RWPE1 (cell line): ENCODE results near the gene SLC6A19.

Source experiments
- CTCF ChIA-PET: fragments of 350-600 bp; sonication (Branson Sonifier 250); formaldehyde crosslinking; extraction: SDS; loops from one replicate; lab custom pipeline; 2021; lab: Yijun Ruan, JAX
- POLR2A ChIA-PET: fragments of 400-600 bp; formaldehyde crosslinking; extraction: SDS; loops from one replicate; lab custom pipeline; 2020; ENCODE audit warnings: antibody characterized with exemption; ENCODE audit not compliant: low non-redundant PET; lab: Yijun Ruan, JAX
- DNase-seq: peaks from one replicate; pipeline ENCODE4 v3.0.0; 2012; ENCODE audit warnings: low spot score
- H3K27ac ChIP-seq: fragments of 450-650 bp; 2 replicates; pipeline ENCODE4 v1.5.1; 2017
- CTCF ChIP-seq: fragments of 450-650 bp; conservative IDR thresholded peaks from 2 replicates; pipeline ENCODE4 v1.5.1; 2017; ENCODE audit warnings: low read depth, mild to moderate bottlenecking

The SLC6A19 gene

DNA sequence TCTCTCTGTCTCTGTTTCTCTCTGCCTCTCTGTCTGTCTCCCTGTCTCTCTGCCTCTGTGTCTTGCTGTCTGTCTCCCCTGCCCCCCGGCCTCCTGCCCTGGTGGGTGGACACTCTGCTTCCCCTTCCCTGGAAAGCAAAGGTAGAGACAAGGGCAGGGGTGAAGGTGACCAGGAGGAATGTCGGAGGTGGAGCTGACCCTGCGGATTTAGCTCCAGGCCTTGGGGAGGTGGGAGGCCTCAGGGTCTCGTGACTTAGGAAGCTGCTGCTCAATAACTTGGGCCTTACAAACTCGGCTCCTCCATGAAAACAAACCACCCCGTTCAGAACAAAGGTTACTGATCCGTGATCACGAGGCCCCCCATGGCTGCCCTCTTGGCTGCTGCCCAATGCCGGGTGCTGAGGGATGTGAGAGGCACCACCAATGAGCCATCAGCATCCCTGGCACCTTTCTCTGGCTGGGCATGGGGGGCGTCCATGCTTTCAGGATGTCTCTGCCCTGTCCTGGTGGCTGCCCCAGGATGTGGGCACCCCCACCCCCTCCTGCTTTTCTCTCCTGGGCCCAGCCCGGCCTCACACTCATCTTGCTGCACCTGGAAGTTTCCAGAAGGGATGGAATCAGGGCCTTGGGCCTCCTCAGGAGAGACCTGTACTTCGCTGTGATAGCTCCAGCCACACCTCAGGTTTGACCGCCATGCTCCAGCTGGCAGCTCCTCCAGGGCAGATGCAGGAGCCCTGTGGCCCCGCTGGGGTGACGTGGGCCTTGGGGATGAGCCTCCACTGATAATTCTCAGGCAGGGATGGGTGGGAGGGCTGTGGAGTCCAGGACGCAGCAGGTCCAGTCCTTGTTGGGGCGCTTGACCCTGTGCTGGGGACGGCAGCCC, 14.8 kb upstream of the SLC6A19 start:
- no peak for TF ChIP-seq CTCF
- ChIA-PET CTCF (interaction anchor here (0.7 to 1.3 kb wide), 2 partner anchors 13 to 42 kb away, joined by 3 to 4 read pairs; no protein-coding TSS in a partner anchor), POLR2A (no interaction called here)
- no peak overlapping the region for H3K27ac ChIP-seq
- DNase-seq = no peak

DNA sequence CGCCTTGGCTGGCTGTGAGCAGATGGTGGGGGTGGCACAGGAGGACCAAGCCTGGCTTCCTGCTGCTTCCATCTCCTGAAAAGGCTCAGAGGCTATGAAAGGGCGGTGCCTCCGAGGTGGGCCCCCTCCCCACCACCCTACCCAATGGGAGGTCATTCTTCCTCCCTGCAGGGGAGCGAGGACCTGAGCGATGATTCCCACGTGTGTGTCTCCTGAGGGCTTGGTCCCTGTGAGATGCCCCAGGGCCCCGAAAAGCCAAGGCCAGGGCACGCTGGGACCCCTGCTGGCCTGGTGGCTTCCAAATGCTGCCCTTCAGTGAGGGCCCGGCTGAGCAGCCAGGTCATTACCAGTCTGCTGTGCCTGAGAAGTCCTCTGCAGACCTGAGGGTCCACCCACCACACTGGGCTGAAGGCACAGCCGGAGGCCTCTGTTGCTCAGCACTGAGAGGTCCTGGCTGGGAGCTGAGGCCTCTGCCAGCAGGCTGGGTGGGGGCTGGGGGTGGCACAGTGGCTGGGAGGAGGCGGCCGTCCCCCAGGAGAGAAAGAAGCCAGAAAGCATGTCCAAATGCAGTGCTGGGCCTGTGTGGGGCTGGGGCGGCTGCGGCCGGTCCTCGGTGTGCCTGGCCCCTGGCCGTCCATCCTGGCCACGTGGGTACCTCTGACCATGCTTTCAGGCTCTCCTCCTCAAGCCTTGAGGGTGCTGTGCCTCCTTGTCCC, 14.0 kb upstream of the SLC6A19 start:
- POLR2A ChIA-PET = no interaction called here
- no peak overlapping the region for H3K27ac ChIP-seq
- TF ChIP-seq CTCF = no peak
- CTCF ChIA-PET = interaction anchor here (1.2 kb wide), 1 partner anchor 13 kb away, joined by 5 read pairs; no protein-coding TSS in a partner anchor
- no peak for DNase-seq

- H3K27ac ChIP-seq = no peak overlapping the region
- POLR2A ChIA-PET = no interaction called here
- TF ChIP-seq CTCF = no peak
- DNase-seq = no peak
- CTCF ChIA-PET = interaction anchor here (1.2 kb wide), 1 partner anchor 14 kb away, joined by 5 read pairs; no protein-coding TSS in a partner anchor
Measured at GRCh38 chr5:1187950-1188334, 13.5 kb upstream of the SLC6A19 start.

- DNase-seq = no peak
Measured at GRCh38 chr5:1188464-1188863, 12.9 kb upstream of the SLC6A19 start.

DNA sequence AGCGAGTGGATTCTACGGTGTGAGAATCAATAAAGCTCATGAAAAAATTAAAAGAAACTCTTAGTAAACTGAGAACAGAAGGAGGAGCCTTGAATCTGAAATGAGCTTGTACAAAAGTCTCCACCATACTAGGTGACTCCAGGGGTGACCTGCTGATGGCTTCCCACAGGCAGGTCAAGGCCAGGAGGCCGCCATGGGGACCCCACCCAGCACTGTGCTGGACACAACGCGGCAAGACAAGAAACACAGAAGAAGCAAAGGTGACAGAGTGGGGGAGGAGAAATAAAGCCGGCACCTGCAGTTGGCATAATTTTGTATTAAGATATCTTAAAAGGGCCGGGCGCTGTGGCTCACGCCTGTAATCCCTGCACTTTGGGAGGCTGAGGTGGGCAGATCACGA, 12.1 kb upstream of the SLC6A19 start:
- ChIA-PET CTCF (no interaction called here), POLR2A (no interaction called here)

More at GRCh38 chr5:1188464-1188863, 12.9 kb upstream of the SLC6A19 start:
- POLR2A ChIA-PET = no interaction called here
- TF ChIP-seq CTCF = no peak
- H3K27ac ChIP-seq = no peak overlapping the region
- CTCF ChIA-PET = interaction anchor here (0.6 to 1.2 kb wide), 2 partner anchors 14 to 251 kb away, joined by 3 to 5 read pairs; no protein-coding TSS in a partner anchor

More for the DNA sequence above, 12.1 kb upstream of the SLC6A19 start:
- no peak for DNase-seq
- no peak for TF ChIP-seq CTCF
- H3K27ac ChIP-seq = no peak overlapping the region
